ENCODE data around the gene NRG2. TPM values are rescaled to one million over a fixed set of nuclear protein-coding genes. Genes with fewer than 3 reads are reported as not detected.

NRG2 gene
- total and polyA plus RNA-seq, 2 of the 8 experiments (the other 6 are each of a cell fraction or from before 2014, with no cell fraction given), result 0.27 to 0.54 TPM

DNA sequence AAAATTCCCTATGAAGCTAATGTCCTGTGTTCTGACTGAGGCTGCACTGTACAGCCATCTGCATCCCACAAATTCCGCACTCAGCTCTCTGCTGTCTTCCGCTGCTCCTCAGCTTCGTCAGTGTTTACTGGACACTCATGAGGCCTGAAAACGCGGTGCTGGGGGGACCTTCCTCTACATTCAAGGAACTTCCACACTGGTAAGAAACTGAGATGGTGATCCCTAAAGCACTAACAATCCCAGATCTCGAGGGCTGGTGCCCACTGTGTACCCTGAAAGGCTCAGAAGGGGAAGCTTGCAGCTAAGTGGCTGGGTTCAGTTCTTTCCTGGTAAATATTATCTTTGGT is 117.9 kb downstream of the NRG2 start (continued):
- TF ChIP-seq CHD7 (IDR thresholded peaks at IDR 0.05; ENCODE audit: insufficient replicate concordance, low read length), result no peak
- TF ChIP-seq JUND (IDR thresholded peaks at IDR 0.05; ENCODE audit: low read length), result no peak
- no peak for TF ChIP-seq ATF3 (IDR thresholded peaks at IDR 0.05; ENCODE audit: insufficient read depth, low read depth, low read length)
- TF ChIP-seq JUN (IDR thresholded peaks at IDR 0.05; ENCODE audit: low read depth, low read length), result no peak
- no peak for TF ChIP-seq SIN3A (conservative IDR thresholded peaks at IDR 0.05 in 1 of 2, IDR thresholded peaks at IDR 0.05 in 1 of 2; ENCODE audit: low read depth in 1 of 2, low read length in 2 of 2)
- TF ChIP-seq YY1 (IDR thresholded peaks at IDR 0.05; ENCODE audit: low read depth, low read length), result no peak
- TF ChIP-seq, protein P1, sequence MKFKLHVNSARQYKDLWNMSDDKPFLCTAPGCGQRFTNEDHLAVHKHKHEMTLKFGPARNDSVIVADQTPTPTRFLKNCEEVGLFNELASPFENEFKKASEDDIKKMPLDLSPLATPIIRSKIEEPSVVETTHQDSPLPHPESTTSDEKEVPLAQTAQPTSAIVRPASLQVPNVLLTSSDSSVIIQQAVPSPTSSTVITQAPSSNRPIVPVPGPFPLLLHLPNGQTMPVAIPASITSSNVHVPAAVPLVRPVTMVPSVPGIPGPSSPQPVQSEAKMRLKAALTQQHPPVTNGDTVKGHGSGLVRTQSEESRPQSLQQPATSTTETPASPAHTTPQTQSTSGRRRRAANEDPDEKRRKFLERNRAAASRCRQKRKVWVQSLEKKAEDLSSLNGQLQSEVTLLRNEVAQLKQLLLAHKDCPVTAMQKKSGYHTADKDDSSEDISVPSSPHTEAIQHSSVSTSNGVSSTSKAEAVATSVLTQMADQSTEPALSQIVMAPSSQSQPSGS (IDR thresholded peaks at IDR 0.05; ENCODE audit: low read length), result no peak
- no peak for TF ChIP-seq EGR1 (IDR thresholded peaks at IDR 0.05; ENCODE audit: borderline replicate concordance, low read depth, low read length)
- no peak for TF ChIP-seq SAP30 (IDR thresholded peaks at IDR 0.05; ENCODE audit: insufficient read depth, insufficient replicate concordance, low read length)

All from H1 (cell line).